GM12873 (cell line): ENCODE measurements around the gene NDUFS5.

Experiments used
- TF ChIP-seq, protein P1 (sequence below): IDR thresholded peaks from 2 replicates; pipeline ENCODE4 v1.5.1; 2012; ENCODE audit warnings: low read depth, mild to moderate bottlenecking, moderate library complexity, low read length, control low read depth; ENCODE audit not compliant: insufficient read depth; ENCODE audit errors: missing control alignments

NDUFS5 gene

DNA sequence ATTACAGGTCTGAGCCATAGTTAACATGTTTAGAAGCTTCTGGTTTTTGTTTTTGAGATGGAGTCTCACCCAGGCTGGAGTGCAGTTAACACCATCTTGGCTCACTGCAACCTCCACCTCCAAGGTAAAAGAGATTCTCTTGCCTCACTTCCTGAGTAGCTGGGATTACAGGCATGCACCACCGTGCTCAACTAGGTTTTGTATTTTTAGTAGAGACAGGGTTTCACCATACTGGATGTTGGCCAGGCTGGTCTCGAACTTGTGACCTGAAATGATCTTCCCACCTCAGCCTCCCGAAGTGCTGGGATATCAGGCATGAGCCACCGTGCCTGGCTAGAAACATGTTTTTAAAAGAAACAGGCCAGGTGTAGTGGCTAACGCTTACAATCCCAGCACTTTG, 10.5 kb downstream of the NDUFS5 start:
- TF ChIP-seq, protein P1, sequence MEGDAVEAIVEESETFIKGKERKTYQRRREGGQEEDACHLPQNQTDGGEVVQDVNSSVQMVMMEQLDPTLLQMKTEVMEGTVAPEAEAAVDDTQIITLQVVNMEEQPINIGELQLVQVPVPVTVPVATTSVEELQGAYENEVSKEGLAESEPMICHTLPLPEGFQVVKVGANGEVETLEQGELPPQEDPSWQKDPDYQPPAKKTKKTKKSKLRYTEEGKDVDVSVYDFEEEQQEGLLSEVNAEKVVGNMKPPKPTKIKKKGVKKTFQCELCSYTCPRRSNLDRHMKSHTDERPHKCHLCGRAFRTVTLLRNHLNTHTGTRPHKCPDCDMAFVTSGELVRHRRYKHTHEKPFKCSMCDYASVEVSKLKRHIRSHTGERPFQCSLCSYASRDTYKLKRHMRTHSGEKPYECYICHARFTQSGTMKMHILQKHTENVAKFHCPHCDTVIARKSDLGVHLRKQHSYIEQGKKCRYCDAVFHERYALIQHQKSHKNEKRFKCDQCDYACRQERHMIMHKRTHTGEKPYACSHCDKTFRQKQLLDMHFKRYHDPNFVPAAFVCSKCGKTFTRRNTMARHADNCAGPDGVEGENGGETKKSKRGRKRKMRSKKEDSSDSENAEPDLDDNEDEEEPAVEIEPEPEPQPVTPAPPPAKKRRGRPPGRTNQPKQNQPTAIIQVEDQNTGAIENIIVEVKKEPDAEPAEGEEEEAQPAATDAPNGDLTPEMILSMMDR: no peak

DNA sequence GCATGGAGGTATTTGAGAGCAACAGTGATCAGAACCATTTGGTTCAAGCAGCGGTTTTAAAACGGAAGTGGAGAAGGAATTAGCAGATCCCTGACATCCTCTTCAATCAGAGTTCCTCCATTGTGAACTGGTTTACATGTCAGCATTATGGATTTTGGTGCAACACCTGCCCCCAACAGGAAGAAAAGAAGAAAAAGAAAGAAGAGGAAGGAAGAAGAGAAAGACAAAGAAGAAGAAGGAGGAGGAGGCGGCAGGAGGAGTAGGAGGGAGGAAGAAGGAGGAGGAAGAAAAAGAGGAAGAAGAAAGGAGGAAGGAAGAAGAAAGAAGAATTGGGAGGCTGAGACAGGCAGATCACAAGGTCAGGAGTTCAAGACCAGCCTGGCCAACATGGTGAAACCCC, 17.4 kb downstream of the NDUFS5 start:
- TF ChIP-seq, protein P1: no peak

DNA sequence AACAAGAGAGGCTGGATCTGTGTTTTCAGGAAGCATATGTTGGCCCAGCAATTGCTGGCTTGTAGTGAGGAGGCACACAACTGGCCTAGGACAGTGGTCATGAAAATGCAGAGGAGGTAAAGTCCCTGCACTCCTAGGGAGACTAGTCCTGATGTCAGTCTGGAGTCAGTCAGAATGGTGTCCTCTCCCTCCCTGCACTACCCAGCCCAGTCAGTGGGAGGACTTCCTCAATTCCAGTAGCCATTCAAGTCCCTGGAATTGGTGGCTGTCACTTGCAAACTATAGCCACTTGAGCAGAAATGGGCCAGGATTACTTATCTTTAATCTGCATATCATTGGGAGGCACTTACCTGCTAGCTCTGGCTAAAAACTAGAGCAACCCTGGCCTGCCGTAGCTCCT, 18.6 kb downstream of the NDUFS5 start:
- TF ChIP-seq, protein P1: peak; percentile 9

DNA sequence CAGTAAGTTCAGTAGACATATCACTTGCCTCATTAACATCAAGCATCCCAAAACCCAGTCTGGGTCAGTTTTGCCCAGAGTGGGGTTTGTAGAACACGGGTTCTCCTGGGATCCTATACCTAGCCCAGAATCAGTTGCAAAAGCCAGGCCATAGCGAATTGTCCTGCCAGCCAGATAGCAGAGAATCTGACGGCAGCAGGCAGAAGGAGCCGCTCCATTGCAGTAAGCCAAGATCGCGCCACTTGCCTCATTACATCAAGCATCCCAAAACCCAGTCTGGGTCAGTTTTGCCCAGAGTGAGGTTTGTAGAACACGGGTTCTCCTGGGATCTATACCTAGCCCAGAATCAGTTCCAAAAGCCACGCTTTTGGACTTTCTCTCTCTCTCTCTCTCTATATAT, 19.1 kb downstream of the NDUFS5 start:
- TF ChIP-seq, protein P1: no peak

DNA sequence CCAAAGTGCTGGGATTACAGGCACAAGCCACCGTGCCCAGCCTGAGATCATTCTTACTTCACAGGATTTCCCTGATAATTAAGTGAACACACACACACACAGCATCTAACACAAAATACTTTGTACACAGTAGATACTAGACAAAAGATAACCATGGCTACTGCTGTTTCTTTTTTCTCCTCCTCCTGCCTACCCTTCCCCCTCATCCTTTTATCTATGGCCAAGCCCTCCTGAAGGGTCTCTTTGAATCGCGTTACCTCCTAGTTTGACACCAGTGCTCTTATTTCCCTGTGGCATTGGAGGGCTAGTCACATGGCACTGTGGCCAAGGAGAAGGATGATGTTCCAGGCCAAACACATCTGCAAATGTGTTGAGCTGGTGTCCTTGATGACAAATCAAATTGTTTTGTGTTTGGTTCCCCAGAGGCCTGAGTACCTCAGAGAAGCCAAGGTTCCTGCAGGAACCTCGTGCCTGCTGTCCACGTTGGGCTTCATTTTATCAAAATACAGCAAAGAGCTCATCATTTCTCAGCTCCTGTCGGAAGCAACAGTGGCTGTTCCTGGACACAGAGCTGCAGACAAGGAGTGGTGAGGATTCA, 20.6 kb downstream of the NDUFS5 start:
- TF ChIP-seq, protein P1: no peak

DNA sequence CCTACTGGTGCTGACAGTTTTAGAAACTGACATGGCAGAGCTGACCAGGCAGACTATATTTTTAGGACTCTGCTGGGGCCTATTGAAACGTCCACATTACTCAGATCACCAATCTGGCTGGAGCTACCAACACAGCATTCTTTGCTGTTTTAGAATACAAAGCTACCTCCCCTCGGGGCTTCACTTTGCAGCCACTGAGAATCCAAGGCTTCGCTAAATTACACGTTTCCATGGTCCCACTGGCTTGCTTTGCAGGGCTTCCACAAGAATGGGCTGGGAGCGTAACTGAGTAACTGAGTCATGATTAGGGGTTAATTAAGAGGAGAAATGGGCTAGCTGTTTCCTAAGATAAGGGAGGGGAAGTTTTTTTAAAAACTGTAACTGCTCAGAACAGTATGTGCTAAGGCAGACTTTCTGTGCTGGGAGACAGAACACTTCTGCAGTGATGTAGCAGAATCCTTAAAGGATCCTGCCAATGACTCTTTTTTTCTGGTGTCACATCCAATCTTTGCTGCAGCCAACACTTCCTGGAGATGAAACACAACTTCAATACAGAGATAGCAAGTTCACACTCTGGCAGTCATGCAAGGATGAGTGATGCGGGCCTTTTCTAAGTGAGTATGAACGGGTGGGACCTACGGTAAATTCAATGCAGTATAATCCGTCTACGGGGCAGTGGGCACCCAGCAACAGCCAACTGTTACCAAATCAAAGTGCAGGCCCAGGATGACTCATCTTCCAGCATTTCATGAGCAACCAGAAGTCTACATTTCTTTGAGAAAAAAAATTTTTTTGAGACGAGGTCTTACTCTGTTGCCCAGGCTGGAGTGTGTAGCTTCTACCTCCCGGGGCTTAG, 21.5 kb downstream of the NDUFS5 start:
- TF ChIP-seq, protein P1: no peak

DNA sequence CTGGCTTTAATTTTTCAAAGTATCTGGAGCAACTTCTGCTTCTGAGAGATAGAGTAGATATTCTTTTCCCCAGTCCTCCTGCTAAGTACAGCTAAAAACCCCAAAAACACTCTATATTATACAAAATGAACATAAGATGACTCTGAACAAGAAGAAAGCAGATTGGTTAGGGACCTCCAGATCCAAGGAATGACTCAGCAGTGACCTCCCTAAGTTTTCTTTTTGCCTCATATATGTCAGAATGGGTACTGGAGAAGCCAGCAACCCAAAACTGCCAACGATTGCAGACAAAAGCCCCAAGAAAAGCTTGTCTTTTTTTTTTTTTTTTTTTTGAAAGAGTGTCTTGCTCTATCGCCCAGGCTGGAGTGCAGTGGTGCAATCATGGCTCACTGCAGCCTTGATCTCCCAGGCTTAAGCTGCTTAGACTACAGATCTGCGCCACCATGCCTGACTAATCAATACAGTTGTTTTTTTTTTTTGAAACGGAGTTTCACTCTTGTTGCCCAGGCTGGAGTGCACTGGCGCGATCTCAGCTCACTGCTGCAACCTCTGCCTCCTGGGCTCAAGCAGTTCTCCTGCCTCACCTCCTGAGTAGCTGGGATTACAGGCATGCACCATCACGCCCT, 22.7 kb downstream of the NDUFS5 start:
- TF ChIP-seq, protein P1: no peak
